Kidney (tissue), 14 donors: ENCODE measurements around the gene SNX8. TPM values are rescaled to one million over a fixed set of nuclear protein-coding genes. Genes with fewer than 3 reads are reported as not detected.

Experiments used
- DNase-seq, 5 donors: peaks; one replicate each; pipeline ENCODE4 v3.0.0-alpha.2; 2013 to 2020
- FAIRE-seq: peaks from 2 replicates; lab custom pipeline; 2012; peaks lifted over from hg19 to GRCh38; lab: Jason Lieb, UNC
- H3K27ac ChIP-seq, 2 donors: one replicate each; pipeline ENCODE4 v1.7.0; 2013; ENCODE audit warnings: low read depth in 2 of 2, low read length in 2 of 2, inconsistent platforms in 1 of 2
- H3K27me3 ChIP-seq: one replicate; pipeline ENCODE4 v1.7.1; 2013; ENCODE audit warnings: low read length, inconsistent platforms; ENCODE audit not compliant: control insufficient read depth, insufficient read depth
- H3K36me3 ChIP-seq, 3 donors: one replicate each; pipeline versions ENCODE4 v1.7.0 to v1.7.1; 2013; ENCODE audit warnings: low read length in 3 of 3, control low read depth in 1 of 3, inconsistent platforms in 1 of 3; ENCODE audit not compliant: insufficient read depth in 3 of 3, control insufficient read depth in 2 of 3
- H3K4me1 ChIP-seq, 3 donors: one replicate each; pipeline versions ENCODE4 v1.7.0 to v1.7.1; 2013; ENCODE audit warnings: low read length in 3 of 3, inconsistent platforms in 1 of 3, low read depth in 1 of 3; ENCODE audit not compliant: control insufficient read depth in 2 of 3, insufficient read depth in 2 of 3
- H3K4me3 ChIP-seq, 3 donors: one replicate each; pipeline versions ENCODE4 v1.7.0 to v1.8.1; 2013; ENCODE audit warnings: low read length in 3 of 3, control low read depth in 1 of 3, inconsistent platforms in 1 of 3
- H3K9ac ChIP-seq, 3 donors: one replicate each; pipeline versions ENCODE4 v1.7.0 to v1.7.1; 2013; ENCODE audit warnings: low read length in 3 of 3, control low read depth in 1 of 3, inconsistent platforms in 1 of 3
- H3K9me3 ChIP-seq, 3 donors: one replicate each; pipeline versions ENCODE4 v1.7.0 to v1.7.1; 2013; ENCODE audit warnings: low read length in 3 of 3, control low read depth in 1 of 3, inconsistent platforms in 1 of 3; ENCODE audit not compliant: control insufficient read depth in 2 of 3, insufficient read depth in 1 of 3
- intact Hi-C: fragments of 100-400 bp; cut with DNase I; formaldehyde crosslinking; loops from one replicate; pipeline ENCODE4 v1.11.1; 2022
- polyA plus RNA-seq: library from polyadenylated mRNA; stranded (reverse); fragments of 350-450 nt; fragmentation: Illumina TruSeq; extraction: RNeasy Lipid Tissue Mini Kit (QIAGEN cat#74804); gene quantifications from one replicate; pipeline ENCODE4 v1.2.3, GENCODE V29; 2014; ENCODE audit warnings: low read depth, low replicate concordance; ENCODE audit not compliant: insufficient read depth
- total RNA-seq: library from RNA; stranded (reverse); fragmentation: NEBNext Ultra II Directional; extraction: Animal tissue kit (Norgen Biotek cat#: 25700); gene quantifications from one replicate; pipeline ENCODE4 v1.2.1, GENCODE V29; 2021
- TF ChIP-seq, protein P1 (sequence below): IDR thresholded peaks from 3 replicates; pipeline ENCODE4 v1.5.1; 2012; ENCODE audit warnings: mild to moderate bottlenecking, moderate library complexity, borderline replicate concordance; ENCODE audit not compliant: insufficient read depth; ENCODE audit errors: extremely low read depth
- donor health status: control.
- donor health status: control.
- donor health status: control.
- donor health status: control.
- donor health status: control.
- donor health status: DM: yes; HTN: yes; CAD: no.
- donor health status: Normal renal cell carcinoma (clear cell type).

SNX8 gene
- total and polyA plus RNA-seq, 2 donors from 2014 or later = 28.7 to 38.6 TPM

DNA sequence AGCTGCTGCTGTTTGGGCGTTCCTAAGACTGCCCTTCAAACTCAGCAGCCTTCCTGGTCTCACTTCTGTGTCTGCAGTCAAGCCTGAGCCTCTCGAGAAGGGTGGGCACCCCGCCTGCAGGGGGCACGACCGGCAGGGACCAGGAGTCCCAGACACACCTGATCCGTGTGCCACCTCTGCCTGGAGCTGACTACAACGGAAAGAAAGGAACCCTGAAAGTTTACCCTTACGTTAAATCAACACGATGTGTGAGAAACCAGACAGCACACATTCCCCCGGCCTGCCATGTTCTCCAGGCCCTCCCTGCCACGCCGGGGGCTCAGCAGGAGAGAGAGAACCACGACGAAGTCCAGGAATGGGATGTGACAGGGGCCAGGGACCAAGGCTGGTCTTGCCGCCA is 86.5 kb downstream of the SNX8 start:
- no peak overlapping the region for H3K4me3 ChIP-seq
- no peak for FAIRE-seq
- DNase-seq = no peak
- intact Hi-C loops = no loop called here
- no peak overlapping the region for H3K27ac ChIP-seq
- no peak overlapping the region for H3K9ac ChIP-seq
- H3K9me3 ChIP-seq = no peaks in the 10 kb centered on the region
- TF ChIP-seq, protein P1, sequence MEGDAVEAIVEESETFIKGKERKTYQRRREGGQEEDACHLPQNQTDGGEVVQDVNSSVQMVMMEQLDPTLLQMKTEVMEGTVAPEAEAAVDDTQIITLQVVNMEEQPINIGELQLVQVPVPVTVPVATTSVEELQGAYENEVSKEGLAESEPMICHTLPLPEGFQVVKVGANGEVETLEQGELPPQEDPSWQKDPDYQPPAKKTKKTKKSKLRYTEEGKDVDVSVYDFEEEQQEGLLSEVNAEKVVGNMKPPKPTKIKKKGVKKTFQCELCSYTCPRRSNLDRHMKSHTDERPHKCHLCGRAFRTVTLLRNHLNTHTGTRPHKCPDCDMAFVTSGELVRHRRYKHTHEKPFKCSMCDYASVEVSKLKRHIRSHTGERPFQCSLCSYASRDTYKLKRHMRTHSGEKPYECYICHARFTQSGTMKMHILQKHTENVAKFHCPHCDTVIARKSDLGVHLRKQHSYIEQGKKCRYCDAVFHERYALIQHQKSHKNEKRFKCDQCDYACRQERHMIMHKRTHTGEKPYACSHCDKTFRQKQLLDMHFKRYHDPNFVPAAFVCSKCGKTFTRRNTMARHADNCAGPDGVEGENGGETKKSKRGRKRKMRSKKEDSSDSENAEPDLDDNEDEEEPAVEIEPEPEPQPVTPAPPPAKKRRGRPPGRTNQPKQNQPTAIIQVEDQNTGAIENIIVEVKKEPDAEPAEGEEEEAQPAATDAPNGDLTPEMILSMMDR = no peak
- no peaks in the 10 kb centered on the region for H3K27me3 ChIP-seq
- peaks cover 2 to 17% (median 4%) of the 10 kb centered on the region in 3 donors for H3K36me3 ChIP-seq
- peaks cover 0 to 2% (median 0%) of the 10 kb centered on the region in 3 donors for H3K4me1 ChIP-seq

DNA sequence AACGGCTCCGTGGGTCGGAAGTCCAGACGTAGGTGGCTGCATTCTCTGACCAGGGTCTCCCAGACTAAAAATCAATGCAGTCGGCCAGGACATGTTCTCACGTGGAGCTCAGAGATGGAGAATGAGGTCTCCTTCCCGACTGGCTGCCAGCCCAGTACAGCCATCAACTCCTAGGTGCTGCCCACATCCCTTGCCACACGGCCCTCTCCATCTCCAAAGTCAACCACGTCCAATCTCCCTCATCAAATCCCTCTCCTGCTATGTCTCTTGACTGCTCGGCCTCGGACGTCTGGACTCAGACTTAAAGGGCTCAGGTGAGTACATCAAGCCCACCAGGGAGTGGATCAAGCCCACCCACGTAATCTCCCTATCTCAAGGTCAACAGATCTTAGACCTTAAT is 88.4 kb downstream of the SNX8 start:
- DNase-seq = no peak
- Histone ChIP-seq H3K36me3 (peaks cover 4 to 17% (median 4%) of the 10 kb centered on the region in 3 donors), H3K9me3 (no peaks in the 10 kb centered on the region), H3K4me1 (no peaks in the 10 kb centered on the region), H3K4me3 (no peak overlapping the region), H3K9ac (no peak overlapping the region), H3K27ac (no peak overlapping the region), H3K27me3 (no peaks in the 10 kb centered on the region)
- FAIRE-seq = no peak
- TF ChIP-seq, protein P1 = no peak
- intact Hi-C loops = no loop called here

DNA sequence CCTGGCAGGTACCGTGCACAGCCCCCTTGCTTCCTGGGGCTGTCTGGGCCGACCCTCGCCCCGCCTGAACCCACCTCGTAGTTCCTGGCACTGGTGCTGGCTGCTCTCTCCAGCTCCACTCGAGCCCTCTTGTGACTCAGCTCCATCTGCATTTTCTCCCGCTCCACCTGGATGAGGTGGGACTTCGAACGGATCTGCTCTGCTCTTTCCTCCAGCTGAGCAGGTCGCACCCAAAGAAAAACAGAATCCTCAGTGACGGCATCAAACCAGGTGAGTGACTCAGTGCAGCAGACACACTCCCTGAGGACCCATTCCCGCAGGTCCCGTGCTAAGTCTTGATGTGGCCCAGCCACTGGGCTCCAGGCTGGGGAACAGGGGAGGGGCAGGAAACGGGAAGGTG is 88.9 kb downstream of the SNX8 start:
- Histone ChIP-seq H3K4me3 (no peak overlapping the region), H3K9me3 (no peaks in the 10 kb centered on the region), H3K36me3 (peaks cover 4 to 17% (median 4%) of the 10 kb centered on the region in 3 donors), H3K4me1 (no peaks in the 10 kb centered on the region), H3K27ac (no peak overlapping the region), H3K27me3 (no peaks in the 10 kb centered on the region), H3K9ac (no peak overlapping the region)
- FAIRE-seq (no peak), DNase-seq (peak in 1 of 5 donors; percentile 87)
- intact Hi-C loops = no loop called here
- TF ChIP-seq, protein P1 = no peak

DNA sequence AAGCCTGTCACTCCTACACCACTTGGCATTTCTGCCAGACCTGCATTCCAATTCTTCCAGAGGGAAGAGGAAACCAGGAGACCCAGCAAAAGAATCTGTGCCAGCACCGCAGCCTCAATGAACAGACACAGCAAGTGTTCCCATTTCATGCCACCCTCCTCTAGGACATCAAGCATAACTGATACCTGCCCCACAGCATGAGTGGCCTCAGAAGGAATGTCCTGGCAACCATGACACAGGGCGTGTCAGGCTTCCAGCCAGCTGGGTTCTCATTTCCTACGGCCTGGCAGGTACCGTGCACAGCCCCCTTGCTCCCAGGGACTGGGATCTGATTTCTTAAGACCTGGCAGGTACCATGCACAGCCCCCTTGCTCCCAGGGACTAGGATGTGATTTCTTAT is 89.3 kb downstream of the SNX8 start:
- no peak for FAIRE-seq

More for the DNA sequence above, 89.3 kb downstream of the SNX8 start:
- Histone ChIP-seq H3K27me3 (no peaks in the 10 kb centered on the region), H3K36me3 (peaks cover 4 to 17% (median 4%) of the 10 kb centered on the region in 3 donors), H3K27ac (no peak overlapping the region), H3K9ac (no peak overlapping the region), H3K9me3 (no peaks in the 10 kb centered on the region), H3K4me3 (no peak overlapping the region), H3K4me1 (no peaks in the 10 kb centered on the region)
- no peak for DNase-seq
- intact Hi-C loops = no loop called here
- TF ChIP-seq, protein P1 = no peak
